GM19239 (cell line): ENCODE measurements around the gene CRTC1.

Source experiments
- DNase-seq: peaks from one replicate; pipeline ENCODE4 v3.0.0; 2011; ENCODE audit warnings: low spot score; ENCODE audit not compliant: insufficient read length
- FAIRE-seq: peaks from 2 replicates; lab custom pipeline; 2011; peaks lifted over from hg19 to GRCh38; lab: Jason Lieb, UNC

CRTC1 gene

DNA sequence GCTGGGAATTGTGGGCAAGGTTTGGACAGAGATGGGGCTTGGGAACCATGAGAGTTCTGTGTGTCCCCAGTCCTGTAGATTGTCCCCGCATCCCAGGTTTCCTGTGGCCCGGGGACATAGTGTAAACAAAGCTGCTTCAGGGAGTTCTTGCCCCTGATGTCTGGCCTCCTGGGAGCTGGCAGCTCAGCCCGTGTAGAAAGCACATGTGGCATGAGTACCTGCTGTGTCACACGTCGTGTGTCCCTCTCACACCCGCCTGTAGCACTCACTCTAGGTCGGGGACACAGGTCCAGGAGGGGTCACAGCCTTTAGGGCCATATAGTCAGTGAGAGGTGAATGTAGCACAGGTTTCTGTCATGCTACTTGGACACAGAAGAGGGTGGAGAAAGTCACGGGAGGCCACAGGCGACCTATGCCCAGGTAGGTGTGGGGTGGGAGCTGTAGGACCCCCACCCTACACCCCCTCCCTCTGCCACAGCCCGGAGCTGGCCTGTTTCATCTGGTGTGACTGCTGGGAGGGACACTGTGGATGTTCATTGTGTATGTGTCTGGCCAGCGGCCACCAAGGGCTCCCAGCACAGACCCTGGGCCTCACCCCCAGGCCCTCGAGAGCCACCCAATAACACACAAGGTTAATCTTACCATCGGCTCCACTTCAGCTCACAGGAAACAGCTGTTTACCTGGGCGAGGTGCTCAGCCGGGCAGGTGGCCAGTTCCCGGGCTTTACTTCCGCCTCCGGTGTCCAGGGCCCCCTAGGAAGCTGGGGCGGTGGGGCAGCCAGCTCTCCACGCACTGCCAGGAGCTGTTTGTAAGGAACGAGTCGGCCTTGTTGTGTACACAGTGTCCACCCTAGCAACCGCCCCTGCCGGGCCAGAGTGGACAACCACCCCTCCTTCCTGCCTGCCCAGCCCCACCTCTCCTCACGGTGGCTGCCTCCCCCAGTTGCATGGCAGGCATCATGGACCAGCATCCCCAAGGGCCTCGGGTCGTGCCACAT, 57.9 kb downstream of the CRTC1 start:
- no peak for FAIRE-seq
- no peak for DNase-seq

DNA sequence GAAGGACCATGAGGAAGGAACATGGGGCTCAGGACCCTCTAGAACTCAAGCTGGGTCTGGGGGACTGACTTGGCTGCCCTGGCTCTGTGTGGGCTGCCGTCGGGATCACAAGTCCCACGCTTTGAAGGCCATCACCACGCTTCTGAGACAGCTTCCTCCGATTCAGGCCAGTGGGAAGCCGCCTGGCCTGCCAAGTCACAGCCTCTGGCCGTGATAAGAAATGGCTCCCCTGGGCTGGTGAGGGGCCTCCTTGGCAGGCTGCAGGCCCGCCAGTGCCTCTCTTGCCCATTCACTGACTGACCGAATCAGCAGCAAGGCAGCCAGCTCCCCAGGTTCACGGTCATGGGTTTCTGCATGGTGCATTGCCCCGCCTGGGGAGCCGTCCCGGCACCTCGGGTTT, 58.8 kb downstream of the CRTC1 start:
- FAIRE-seq (no peak), DNase-seq (no peak)

DNA sequence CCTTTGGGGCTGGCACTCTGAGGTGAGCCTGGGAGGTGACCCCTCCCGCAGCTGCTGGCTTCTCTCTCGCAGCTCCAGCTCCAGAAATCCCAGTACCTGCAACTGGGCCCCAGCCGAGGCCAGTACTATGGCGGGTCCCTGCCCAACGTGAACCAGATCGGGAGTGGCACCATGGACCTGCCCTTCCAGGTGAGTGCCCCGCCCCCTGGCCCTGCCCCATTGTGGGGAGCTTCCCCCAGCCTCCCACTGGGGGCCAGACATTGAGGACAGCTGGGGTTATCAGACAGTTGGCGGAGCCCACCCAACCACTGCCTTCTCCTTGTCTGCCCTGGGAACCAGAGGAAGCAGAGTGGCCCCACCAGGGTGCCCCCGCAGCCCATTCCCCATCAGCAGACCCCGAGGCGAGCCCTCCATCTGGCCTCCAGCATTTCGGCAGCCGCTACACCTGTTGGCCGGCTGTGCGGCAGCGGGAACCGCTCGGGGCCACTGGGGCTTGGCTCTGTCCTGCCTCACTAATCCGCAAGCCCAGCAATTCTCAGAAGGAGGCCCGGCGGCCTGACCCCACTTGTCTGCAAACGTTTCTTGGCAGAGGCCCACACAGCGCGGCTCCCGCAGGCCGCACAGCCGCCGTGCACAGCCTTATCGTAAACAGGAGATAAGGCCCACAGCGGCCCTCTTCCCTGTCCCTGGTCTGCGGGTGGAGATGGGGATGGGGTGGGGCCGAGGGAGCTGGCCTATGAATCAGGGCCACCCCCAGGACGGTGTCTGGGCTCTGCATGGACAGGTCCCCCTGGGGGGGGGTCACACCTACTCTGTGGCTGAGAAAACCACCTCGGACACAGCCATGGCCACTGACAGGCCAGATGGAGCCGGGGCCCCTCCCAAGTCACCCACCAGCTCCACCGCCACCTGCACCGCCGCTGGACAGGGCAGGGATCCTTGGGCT, 59.6 kb downstream of the CRTC1 start:
- FAIRE-seq (no peak), DNase-seq (no peak)

DNA sequence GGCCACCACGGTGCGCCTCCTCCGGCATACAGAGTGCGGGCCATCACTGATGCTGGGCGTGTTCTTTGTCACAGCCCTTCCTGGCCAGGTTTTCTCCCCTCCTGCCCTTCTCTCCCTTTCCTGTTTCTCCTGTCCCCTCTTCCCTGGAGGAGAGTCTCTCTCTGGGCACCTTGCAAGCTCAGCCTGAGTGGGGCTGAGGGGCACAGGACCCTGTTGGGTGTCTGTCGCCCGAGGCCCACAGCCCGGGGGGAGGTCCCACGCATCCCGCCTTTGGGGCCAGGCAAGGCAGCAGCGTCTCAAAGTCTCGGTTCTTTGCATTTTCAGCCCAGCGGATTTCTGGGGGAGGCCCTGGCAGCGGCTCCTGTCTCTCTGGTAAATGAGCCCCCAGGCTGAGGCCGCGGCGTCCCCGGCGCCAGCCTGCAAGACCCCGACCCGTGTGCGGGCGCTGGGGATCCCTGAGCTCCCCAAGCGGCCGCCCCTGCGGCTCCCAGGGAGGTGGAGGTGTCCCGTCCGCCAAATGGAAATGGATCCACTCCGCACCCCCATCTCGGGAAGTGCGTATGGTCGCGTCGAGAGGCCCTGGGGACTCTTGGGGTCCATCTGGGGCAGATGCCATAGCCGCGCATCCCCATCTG, 60.4 kb downstream of the CRTC1 start:
- DNase-seq (no peak), FAIRE-seq (no peak)

DNA sequence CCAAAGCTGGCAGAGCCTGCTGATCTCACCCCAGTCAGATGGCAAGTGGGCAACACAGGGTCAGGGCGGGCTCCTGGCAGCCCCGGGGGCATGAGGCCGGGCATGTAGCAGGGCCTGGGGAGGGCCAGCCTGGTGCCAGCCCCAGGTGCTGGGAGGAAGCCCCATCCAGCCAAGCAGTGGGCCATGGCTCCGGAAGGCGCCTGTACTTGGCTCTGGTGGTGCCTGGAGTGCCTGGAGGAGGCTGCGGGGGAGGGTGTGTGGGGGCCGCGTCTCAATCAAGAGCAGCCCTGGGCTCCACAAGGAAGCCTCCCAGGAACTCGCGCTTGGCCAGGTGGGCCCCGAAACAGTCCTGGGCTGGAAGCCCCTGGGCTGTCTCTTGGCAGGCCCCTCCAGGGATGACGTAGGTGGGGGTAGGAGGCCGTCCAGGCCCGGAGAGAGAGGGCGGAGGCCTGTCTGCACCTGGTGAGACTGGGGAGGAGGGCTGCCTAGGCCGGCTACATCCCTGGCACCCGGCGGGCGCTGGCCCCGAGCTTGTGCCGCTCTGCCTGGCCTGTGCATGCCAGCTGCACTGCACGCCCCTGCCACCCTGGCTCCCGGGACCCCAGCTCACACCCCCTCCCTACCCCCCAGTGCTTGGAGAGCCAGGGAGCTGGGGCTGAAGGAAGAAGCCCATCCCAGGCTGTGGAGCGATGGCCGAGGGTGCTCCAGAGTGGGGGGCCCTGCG, 61.7 kb downstream of the CRTC1 start:
- no peak for FAIRE-seq
- no peak for DNase-seq

DNA sequence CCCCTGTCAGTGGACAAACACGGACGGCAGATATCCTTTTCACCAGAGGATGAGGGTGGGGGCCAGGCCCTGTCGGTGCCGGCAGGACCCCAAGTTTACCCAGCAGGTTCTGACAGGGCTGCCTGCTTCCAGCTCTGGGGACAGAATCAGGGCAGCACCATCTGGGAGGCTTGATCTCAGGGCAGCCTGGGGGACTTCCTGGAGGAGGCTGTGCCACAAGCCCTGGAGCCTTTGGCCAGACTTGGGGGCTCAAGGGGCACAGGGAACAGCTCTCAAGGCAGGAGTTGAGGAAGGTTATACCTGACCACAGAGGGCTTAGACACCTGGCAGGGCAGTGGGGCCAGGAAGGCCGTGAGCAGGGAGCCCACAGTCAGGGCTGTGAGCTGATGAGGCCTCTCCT, 62.5 kb downstream of the CRTC1 start:
- FAIRE-seq (no peak), DNase-seq (no peak)

DNA sequence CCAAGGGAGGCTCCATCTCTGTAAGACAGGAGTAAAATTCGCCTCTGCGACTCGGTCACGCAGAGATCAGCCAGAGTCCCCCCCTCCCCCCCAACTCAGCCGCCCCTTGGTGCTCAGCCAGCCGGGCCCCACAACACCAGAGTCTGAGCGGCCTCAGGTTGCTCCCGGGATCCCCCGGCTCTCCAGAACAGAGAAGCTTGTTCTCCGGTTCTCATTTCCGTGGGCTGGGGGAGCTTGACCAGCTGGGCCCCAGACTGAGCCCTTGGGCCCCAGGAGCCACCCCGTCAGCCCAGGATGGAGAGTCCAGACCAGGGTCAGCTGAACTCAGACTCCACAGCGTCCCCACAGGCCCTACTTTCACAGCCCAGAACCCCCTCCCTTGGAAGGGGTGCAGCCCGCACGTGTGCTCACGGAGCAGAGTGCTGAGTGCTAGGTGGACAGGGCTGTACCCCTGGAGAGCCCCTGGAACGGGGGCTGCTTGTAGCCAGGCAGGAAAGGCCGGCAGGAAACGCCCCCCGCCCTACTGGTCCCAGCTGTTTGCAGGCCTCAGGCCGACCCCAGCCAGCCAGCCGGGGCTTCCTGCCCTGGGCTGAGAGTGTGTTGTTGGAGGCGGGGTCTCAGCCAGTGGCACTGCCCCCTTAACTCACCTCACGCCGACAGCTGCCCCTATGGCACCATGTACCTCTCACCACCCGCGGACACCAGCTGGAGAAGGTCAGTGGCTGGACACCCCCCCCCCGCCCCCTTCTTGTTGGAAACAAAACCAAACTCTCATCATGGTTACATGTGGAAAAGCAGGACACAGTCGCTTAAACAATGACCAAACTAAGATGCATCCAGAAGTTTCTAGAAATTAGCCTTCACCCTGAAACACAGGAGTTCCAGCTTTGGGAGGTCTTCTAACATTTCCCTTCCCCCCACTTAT, 63.2 kb downstream of the CRTC1 start:
- no peak for FAIRE-seq
- DNase-seq: no peak

DNA sequence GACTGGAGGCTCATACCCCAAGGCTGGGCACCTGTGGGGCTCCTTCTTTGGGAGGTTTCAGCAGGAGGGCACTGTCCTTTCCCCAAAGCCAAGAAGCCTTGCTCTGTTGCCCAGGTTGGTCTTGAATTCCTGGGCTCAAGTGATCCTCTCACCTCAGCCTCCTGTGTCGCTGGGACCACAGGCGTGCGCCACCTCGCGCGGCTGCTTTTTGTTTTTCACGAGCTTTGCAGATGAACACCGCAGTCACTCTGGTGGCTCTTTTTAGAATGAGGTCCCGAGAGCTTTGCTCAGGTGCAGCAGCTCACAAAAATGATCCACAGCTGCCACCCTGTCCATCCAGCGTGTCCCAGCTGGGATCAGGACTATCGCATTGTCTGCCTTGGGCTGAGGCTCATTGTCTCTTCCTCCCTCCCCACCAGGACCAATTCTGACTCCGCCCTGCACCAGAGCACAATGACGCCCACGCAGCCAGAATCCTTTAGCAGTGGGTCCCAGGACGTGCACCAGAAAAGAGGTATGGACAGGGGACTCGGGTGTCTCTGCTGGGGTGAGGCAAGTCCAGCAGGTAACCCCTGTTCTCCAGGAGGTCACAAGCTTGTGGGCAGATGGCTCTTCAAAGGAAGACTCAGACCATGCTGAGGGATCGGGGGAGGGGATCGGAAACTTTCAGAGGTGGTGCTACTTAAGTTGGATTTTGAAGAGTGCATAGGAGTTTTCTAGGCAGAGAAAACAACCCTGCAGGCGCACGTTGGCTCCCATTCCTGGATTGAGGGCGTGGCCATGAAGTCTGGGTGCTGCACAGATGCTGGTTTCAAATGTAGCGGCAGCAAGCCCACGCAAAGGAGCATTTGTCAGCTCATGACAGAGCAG, 66.1 kb downstream of the CRTC1 start:
- DNase-seq: no peak
- FAIRE-seq: no peak

DNA sequence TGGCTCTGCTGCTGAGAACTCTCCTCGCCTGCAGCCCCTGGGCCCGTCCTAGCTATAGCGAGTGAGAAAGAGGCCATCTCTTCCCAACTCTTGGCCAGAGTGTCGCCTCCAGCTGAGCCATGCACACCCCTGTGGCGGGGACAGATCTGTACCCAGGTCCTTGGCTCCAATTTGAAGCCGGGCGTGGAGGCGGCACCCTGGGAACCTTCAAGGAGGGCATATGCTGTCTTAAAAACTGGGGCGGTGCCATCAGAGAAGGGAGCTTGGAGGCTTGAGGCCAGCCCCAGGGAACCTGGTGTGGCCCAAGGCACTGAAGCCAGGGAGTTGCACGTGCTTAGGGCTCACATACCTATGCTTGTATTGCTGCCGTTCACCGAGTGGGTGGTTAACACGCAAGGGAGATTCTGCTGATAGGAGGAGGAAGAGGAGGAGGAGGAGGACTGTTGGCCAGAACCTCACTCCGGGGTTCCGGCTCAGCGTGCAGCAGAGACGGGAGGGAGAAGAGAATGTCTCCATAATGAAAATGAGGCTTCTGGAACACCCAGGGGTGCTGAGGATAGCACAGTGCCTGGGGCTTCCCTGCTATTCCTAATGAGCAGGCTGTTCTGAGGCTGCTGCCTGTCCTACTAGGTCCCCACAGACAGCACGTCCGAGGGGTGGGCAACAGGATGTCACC, 67.0 kb downstream of the CRTC1 start:
- no peak for FAIRE-seq
- no peak for DNase-seq

DNA sequence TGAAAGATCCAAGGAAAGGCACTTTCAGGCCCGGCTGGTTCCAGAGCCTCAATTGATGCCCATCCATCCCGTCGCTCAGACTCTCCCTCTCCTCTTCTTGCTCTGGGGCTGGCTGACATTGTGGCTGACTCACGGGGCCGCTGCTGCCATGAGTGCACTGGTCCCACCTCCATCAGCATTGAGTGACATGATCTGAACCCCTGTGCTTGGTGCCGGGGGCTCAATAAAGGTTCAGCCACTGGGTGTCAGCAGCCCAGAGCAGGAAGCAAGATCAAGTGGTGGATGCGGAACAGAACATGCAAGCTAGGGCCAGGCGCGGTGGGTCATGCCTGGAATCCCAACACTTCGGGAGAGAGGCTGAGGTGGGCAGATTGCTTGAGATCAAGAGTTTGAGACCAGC, 68.1 kb downstream of the CRTC1 start:
- FAIRE-seq: no peak
- DNase-seq: no peak

DNA sequence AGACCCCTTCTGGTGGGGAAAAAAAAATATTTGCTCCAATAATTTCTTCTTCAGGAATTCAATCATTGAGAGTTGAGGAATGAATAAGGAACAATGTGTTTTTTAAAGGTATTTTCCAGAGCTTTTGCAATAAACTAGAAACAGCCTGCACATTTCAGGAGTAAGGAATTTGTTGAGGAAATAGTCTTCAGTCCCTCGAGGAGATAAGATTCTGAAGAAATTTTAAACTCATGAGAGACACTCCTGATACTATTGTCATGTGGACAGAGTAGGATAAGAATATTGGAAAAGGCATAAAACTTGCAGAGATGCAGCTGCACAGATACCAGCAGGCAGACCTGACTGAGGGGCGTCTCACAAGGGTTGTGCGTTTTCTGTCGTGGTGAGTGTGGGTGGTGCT, 71.0 kb downstream of the CRTC1 start:
- DNase-seq (no peak), FAIRE-seq (no peak)

DNA sequence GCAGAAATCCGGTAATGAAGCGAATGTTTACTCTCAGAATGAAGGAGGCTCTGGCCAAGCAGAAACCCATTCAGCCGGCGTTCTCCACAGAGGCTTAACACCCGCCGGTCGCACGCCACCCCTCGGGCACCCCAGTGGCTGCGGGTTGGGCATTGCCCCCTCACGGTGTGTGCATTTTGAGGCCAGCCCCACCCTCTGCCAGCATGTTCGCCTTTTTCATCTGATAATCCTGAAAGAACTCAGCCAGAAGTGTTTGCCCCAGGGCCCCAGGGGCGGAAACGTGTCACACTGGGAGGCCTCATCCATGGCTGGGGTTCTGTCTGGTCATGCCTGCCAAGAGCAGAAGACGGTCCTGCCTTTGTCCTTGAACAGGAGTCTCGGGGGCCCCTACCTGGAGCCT, 73.4 kb downstream of the CRTC1 start:
- FAIRE-seq (no peak), DNase-seq (no peak)

DNA sequence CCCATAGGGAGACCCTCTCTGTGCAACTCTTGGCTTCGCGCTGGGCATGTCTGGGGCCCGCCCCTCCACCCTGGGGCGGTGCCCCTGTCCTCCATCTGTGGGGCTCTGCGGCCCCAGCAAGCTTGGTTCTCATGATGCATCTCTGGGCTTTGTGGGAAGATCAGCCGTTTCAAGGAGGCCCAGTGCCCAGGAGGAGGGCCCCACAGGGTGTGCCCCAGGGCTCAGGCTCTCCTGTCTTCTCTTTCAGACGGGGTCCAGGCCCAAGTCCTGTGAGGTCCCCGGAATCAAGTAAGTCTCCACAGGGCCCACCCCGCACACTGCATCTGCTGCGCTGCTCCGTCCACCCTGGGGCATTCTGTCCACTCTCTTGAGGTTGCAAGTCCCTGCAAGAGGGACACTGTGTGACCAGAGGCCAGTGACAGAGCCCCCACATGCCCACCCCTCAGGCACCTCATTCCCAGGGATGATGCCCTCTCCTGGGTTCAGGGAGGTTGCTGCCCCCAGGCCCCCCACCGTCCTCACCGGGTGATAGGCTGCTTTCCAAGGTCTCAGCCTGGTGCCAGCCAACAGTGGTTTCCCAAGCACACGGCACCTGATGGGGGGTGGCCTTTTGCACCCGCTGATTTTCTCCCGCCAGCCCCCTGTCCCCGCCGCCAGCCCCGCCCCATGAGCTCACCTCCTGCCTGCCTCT, 76.0 kb downstream of the CRTC1 start:
- DNase-seq (no peak), FAIRE-seq (no peak)

DNA sequence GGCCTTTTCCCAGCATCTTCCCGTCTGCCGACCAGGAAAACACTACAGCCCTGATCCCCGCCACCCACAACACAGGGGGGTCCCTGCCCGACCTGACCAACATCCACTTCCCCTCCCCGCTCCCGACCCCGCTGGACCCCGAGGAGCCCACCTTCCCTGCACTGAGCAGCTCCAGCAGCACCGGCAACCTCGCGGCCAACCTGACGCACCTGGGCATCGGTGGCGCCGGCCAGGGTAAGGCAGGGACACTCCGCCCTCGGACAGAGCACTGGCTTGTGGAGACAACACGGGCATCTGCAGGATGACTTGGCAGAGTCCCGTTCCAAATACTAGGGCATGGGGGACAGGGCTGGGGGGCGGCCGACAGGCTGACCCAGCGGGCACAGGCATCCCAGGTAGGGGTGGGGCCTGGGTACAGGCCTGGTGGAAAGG, 76.5 kb downstream of the CRTC1 start:
- FAIRE-seq: no peak
- no peak for DNase-seq

DNA sequence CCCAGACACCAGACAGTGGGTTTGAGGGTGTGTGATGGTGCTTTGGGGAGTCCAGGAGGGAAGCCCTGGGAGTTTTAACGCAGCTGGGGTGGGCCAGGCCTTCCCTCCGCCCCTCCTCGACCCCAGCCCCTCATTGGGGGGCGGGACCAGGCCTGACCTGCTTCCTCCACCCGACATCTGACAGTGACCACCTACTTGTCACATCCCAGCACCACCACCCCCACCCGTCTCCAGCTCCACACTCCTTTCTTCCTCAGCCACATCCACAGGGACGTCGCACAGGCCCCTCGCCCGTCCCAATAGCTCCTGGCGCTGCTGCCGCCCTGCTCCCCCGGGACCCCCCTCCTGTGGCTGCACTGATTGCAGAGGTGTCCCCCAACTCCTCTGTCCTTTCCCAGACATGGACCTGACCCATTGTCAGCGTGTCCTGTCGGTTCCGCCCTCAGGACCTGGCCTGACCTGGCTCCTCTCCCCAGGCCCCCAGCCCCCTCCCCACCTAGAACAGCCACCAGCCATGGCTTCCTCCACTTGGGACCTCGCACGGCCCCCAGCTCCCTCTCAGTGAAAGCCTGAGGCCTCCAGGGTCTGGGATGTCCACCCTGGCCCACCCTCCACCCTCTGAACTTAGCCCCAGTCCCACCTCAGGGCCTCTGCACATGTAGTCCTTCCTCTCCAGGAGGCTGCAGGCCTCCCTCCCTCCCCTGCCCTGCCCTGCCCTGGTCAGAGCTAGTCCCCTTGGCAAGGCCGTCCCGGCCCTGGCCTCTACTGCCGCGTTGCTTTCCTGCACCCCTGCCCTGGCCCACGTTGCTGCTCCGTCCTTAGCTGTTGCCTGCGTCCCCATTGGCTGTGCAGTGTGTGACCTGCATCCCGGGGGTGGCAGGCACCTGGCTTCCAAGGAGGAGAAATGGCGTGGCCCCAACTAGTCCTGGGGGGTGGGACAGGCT, 77.2 kb downstream of the CRTC1 start:
- DNase-seq (no peak), FAIRE-seq (no peak)
